HG02759 (cell line): ENCODE results near the gene ATP6V1G1.
A peak's percentile ranks its signal among the peaks of the same experiment; 100 is the strongest.
"Not testable (repeated sequence)": the region's sequence is repeated elsewhere in the genome, so short reads cannot be mapped to it uniquely, and the experiment has no call there.

Experiments used
- ATAC-seq: cut with Tn5 transposase; IDR thresholded peaks from one replicate; pipeline ENCODE4 v1.9.1; 2021; ENCODE audit warnings: mild to moderate bottlenecking, moderate library complexity; ENCODE audit not compliant: unreplicated experiment

Gene ATP6V1G1

GRCh38 chr9:114576779-114577178 is 10.8 kb upstream of the ATP6V1G1 start:
- ATAC-seq = not testable (repeated sequence)

DNA sequence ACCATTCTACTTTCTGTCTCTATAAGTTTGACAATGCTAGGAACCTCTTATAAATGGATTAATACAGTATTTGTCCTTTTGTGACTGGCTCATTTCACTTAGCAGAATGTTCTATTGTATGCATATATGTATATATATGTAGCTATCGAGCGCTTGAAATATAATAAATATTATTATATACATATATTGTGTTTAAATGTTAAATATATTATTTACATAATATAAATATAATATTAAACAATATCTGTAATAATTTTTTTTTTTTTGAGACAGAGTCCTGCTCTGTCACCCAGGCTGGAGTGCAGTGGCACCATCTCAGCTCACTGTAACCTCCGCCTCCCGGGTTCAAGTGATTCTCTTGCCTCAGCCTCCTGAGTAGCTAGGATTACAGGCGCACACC is 9.4 kb upstream of the ATP6V1G1 start:
- ATAC-seq = not testable (repeated sequence)

DNA sequence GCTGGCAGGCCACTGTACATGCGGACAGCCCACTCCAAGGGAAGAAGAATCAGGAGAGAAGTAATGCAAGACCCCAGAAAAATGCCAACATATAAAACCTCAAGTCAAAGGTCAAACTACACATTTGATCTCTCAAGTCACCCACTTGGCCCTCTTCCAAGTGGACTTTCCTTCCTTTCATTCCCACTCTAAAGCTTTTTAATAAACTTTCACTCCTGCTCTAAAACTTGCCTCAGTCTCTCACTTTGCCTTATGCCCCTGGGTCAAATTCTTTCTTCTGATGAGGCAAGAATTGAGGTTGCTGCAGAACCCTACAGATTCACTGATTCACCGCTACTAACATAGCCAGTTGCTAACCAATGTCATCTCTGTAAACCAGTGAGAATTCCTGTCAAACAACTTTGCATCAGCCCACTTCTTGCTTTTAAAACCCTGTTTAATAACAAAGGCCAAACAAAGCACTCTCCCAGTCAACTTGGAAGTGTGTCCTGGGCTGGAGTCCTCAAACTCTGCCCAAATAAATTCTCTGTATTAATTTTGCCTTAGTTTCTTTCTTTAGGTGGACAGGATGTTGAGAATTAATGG is 6.9 kb upstream of the ATP6V1G1 start:
- ATAC-seq = no peak

- no peak for ATAC-seq
Observed at GRCh38 chr9:114583371-114584155, 4.0 kb upstream of the ATP6V1G1 start.

DNA sequence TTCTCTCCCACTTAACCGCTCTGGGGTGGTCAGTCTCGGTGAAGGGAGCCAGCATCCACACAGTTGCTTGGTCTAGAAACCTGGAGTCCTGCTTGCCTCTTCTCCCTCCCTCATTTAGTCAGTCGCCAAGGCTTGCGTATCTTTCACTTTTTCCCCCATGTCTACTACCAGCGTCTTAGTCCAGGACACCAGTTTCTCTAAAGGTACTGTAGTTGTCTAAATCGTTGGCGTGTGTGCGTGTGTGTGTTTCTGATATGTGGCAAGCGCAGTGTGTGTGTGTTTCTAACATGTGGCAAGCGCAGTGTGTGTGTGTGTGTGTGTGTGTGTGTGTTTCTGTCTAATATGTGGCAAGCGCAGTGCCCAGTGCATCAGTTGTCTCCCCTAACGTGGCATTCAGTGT is 641 bp downstream of the ATP6V1G1 start:
- no peak for ATAC-seq

DNA sequence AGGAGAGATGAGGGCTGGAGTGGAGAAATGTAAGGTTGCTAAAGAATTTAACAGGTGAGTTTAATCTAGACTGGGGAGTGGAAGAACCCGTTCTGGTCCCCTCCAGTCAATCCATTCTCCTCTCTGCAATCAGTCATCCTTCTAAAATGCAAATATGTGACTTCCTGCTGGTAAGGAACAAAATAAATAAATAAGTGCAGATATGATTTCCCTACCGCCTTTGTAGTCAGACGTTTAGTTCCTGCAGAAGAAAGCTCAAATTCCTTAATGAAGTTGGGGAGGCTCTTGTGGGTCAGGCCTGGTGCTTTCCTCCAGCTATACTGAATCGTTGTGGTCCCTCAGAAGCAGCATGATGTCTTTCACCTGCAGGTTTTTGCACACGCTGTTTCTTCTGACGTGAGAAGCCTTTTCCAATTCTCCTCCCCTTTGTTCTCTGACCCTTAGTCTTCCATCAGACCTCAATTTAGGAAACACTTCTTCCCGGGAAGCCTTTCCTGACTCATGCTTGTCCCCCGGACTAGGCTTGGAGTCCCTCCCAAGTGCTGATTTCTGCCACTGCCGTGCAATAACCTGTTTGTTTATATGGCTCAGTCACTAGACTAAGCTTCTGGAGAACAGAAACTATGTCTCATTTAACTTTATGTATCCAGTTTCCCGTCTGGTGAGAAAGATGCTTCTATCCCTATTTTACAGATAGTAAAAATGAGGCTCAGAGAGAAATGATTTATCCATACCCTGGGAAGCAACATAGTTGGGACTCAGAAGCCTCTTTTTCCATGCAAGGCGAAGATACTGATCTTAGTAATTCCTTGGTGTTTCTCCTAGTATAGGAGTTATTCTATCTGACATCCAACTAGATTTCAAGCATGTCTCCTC is 1.3 kb downstream of the ATP6V1G1 start:
- no peak for ATAC-seq

GRCh38 chr9:114590328-114590727 is 2.8 kb downstream of the ATP6V1G1 start:
- ATAC-seq = no peak

DNA sequence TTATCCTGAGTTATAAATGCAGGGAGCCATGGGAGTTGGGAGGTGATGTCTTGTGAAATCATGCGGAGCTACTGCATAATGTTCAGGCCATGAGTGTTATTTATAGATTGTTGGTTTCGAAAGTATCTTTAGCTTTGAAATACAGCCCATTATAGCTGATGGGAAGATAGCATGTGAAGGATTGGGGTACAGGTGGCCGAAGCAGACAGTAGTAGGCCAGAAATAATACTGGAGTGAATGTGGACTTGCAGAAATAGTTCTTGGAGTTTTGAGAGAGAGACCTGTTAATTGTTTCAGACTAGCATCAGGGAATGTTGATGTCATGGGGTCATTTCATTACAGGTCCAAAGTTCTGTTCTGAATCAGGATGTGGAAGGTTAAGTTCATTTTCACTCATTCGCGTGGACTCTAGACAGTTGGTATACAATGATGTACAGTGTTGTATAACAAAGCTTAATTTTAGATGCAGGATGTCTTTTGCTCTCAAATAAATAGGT is 3.8 kb downstream of the ATP6V1G1 start:
- ATAC-seq = no peak

DNA sequence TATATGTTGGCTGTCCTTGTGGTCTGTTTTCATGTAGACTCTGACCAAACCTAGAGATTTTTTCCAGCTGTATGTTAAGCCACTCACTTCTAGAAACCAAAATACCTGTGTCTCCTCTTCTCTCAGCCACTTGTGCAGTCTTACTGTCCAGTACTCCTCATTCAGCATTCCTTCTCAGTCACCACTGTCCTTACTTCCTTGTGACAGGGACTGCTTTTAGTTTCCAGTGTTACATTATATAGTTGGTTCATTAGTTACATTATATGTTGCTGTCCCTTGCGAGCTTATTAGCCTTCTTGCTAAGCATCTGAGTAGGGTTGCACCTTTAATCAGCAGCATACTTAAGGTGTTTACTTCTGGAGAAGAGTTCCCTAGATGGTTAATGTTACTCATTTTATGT is 4.3 kb downstream of the ATP6V1G1 start:
- ATAC-seq = no peak

DNA sequence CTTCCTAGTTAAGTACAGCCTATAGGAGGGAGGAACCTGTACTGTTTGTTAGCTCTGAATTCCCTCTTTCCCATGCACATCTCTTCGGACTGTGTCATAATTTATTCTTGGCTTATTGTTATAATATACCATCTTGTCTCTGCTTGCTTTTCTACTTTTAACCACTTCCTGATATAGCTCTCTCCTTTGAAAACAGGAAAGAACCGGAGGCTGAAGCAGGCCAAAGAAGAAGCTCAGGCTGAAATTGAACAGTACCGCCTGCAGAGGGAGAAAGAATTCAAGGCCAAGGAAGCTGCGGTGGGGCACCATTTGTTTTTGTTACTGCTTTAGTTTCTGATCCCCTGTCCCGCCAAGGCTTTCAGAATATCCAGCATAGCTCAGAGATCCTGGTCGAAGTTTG is 4.8 kb downstream of the ATP6V1G1 start:
- no peak for ATAC-seq

DNA sequence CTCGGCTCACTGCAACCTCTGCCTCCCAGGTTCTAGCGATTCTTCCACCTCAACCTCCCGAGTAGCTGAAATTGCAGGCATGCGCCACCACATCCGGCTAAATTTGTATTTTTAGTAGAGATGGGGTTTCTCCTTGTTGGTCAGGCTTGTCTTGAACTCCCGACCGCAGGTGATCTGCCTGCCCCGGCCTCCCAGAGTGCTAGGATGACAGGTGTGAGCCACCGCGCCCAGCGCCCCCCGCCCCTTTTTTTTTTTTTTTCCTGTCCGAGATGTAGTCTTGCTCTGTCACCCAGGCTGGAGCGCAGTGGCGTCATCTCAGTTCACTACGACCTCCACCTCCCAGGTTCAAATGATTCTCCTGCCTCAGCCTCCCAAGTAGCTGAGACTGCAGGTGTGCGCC is 6.6 kb downstream of the ATP6V1G1 start:
- ATAC-seq = no peak

GRCh38 chr9:114600502-114601248 is 13.1 kb downstream of the ATP6V1G1 start:
- ATAC-seq = not testable (repeated sequence)

DNA sequence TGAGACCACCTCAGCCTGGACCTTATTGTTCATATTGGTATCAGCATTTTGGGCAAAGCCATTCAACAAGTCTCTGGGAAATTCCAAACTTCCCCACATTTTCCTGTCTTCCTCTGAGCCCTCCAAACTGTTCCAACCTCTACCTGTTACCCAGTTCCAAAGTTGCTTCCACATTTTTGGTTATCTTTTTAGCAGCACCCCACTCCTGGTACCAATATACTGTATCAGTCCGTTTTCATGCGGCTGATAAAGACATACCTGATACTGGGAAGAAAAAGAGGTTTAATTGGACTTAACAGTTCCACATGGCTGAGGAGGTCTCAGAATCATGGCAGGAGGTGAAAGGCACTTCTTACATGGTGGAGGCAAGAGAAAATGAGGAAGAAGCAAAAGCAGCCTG is 14.2 kb downstream of the ATP6V1G1 start:
- not testable (repeated sequence) for ATAC-seq

GRCh38 chr9:114602620-114603019 is 15.1 kb downstream of the ATP6V1G1 start:
- no peak for ATAC-seq

GRCh38 chr9:114603248-114603647 is 15.7 kb downstream of the ATP6V1G1 start:
- ATAC-seq = no peak

DNA sequence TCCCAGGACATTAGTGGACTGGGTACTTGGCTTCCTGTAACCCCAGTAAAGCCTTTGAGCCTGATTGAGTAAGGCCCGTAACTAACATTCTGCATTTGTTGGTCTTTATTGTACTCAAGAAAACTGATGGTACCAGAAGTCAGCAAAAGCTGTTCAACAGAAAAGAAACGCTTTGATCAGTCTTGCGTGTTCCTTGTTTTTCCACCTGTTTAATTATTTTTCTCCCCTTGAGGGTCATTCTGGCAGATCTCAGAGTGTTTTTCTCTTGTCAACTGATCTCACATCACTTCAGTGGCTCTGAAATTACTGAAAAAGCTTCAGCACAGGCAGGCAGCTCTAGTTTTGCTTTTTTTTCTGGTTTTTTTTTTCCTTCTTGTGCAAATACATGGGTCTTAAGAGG is 17.4 kb downstream of the ATP6V1G1 start:
- ATAC-seq = no peak

GRCh38 chr9:114606068-114606467 is 18.5 kb downstream of the ATP6V1G1 start:
- ATAC-seq = no peak

GRCh38 chr9:114606597-114607207 is 19.1 kb downstream of the ATP6V1G1 start:
- no peak for ATAC-seq

GRCh38 chr9:114607671-114608524 is 20.3 kb downstream of the ATP6V1G1 start:
- peak; percentile 32 for ATAC-seq

DNA sequence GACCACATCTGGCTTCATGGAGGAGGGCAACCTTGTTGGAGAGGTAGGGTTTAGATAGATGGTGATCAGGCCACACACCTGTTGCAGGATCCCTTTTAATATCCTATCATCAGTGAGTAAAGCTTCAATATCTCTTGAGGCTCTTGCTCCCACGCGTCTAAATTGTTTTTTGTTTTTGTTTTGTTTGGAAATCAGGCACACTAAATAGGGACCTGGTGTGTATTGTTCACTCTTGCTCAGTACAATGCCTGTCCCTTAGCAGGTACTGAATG is 20.9 kb downstream of the ATP6V1G1 start:
- ATAC-seq = no peak
